Measurements from ENCODE around the gene SEC31A. TPM values are rescaled to one million over a fixed set of nuclear protein-coding genes. Genes with fewer than 3 reads are reported as not detected.

The SEC31A gene, protein sequence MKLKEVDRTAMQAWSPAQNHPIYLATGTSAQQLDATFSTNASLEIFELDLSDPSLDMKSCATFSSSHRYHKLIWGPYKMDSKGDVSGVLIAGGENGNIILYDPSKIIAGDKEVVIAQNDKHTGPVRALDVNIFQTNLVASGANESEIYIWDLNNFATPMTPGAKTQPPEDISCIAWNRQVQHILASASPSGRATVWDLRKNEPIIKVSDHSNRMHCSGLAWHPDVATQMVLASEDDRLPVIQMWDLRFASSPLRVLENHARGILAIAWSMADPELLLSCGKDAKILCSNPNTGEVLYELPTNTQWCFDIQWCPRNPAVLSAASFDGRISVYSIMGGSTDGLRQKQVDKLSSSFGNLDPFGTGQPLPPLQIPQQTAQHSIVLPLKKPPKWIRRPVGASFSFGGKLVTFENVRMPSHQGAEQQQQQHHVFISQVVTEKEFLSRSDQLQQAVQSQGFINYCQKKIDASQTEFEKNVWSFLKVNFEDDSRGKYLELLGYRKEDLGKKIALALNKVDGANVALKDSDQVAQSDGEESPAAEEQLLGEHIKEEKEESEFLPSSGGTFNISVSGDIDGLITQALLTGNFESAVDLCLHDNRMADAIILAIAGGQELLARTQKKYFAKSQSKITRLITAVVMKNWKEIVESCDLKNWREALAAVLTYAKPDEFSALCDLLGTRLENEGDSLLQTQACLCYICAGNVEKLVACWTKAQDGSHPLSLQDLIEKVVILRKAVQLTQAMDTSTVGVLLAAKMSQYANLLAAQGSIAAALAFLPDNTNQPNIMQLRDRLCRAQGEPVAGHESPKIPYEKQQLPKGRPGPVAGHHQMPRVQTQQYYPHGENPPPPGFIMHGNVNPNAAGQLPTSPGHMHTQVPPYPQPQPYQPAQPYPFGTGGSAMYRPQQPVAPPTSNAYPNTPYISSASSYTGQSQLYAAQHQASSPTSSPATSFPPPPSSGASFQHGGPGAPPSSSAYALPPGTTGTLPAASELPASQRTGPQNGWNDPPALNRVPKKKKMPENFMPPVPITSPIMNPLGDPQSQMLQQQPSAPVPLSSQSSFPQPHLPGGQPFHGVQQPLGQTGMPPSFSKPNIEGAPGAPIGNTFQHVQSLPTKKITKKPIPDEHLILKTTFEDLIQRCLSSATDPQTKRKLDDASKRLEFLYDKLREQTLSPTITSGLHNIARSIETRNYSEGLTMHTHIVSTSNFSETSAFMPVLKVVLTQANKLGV
- total RNA-seq (100 to 1,000 TPM; 121 to 197 (median 132) TPM), polyA plus RNA-seq (10 to 100 TPM; 67.9 to 84.8 (median 82.7) TPM)

DNA sequence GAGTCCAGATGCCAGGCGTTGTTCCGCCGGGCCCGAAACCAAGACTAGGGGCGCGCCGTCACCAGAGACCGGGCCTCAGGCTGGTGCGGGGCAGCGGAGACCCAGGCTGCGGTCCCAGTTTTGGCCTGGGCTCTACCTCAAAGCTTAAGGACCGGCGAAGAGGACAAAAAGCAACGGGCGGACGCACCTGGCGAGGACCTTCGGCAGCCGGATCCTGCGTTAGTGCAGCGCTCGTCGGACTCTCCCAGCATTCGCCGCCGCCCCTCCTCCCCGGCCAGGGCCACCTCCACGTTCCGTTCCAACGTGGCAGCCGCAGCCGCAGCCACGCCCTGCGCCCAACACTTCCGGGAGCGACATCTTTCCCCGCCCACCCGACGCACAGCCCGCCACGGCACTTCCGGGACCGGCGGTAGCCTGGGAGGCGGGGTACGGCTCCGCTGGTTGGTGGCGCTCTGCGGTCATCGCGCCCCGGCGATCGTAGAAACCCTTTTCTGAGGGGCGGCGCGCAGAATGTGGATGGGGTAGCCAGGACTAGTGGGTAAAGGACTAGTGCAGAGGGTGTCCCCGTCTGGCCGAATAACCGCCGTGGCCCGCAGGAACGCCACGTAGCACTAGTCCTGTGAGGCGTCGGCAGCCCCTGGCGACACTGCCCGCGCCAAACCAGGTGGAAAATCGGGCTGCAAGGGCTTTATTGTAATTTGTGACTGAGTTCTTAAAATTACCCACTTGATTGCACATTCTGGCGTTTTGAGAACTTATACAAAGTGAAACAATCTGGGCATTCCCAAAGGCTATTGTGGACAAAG is at the start of gene SEC31A:
SEC31A (minus strand) TSS at position 253 of the 806 bp plus-strand sequence. CDS start 9,217 bp downstream, outside the sequence.
- Histone ChIP-seq H3K4me3 (peak within 1 kb of the TSS; percentile 85 to 98 (median 88)), H3K27me3 (no peaks in the 10 kb centered on the region), H3K9me3 (no peaks in the 10 kb centered on the region), H3K27ac (peak within 1 kb of the TSS; percentile 98 to 99 (median 98)), H3K4me1 (peaks cover 0 to 39% (median 30%) of the 10 kb centered on the region in 4 donors), H3K36me3 (peaks cover 0 to 31% (median 6%) of the 10 kb centered on the region in 4 donors)
- DNase-seq = peak; percentile 97
- TF ChIP-seq, protein P1, sequence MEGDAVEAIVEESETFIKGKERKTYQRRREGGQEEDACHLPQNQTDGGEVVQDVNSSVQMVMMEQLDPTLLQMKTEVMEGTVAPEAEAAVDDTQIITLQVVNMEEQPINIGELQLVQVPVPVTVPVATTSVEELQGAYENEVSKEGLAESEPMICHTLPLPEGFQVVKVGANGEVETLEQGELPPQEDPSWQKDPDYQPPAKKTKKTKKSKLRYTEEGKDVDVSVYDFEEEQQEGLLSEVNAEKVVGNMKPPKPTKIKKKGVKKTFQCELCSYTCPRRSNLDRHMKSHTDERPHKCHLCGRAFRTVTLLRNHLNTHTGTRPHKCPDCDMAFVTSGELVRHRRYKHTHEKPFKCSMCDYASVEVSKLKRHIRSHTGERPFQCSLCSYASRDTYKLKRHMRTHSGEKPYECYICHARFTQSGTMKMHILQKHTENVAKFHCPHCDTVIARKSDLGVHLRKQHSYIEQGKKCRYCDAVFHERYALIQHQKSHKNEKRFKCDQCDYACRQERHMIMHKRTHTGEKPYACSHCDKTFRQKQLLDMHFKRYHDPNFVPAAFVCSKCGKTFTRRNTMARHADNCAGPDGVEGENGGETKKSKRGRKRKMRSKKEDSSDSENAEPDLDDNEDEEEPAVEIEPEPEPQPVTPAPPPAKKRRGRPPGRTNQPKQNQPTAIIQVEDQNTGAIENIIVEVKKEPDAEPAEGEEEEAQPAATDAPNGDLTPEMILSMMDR (IDR thresholded peaks at IDR 0.05) = peak in 1 of 4 experiments; percentile 16
- TF ChIP-seq EP300 (IDR thresholded peaks at IDR 0.05) (peak in 2 of 4 donors; percentile 53 to 71), POLR2A (IDR thresholded peaks at IDR 0.05) (peak; percentile 89 to 92), POLR2AphosphoS5 (IDR thresholded peaks at IDR 0.05) (peak; percentile 96 to 99 (median 98))
- intact Hi-C loops (cut with DNase I) = loop anchor here (1.0 to 5.0 kb wide), 2 partner anchors 9 to 519 kb away; partner anchors contain the start of genes HNRNPD and THAP9
- 0% methylated on average over 71 of the region's 71 CpGs for WGBS, 2 donors

DNA sequence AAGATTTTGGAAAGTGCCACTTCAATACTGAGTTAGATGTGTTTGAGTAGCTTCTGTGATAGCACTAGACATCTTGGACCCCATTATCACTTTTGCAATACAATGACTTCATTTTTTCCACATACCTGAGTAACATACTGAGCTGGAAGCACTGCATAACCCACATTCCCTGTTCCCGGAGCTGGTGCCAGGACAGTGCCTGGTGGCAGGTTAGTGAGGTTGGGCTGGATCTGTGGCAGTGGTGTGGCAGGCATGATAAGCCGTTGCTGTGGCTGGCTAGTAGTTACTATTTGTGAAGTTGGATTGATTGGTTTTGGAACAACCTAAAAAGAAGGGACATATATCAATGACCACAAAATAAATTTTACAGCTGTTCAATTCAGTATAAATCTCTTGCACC is 48.5 kb upstream of the SEC31A start:
- WGBS, 2 donors = 91% methylated on average over 2 of the region's 2 CpGs
- Histone ChIP-seq H3K4me3 (no peak overlapping the region), H3K27me3 (no peaks in the 10 kb centered on the region), H3K9me3 (no peaks in the 10 kb centered on the region), H3K4me1 (no peaks in the 10 kb centered on the region), H3K36me3 (peaks cover under 1 to 65% (median 16%) of the 10 kb centered on the region in 4 donors), H3K27ac (no peak overlapping the region)
- intact Hi-C loops (cut with DNase I) = no loop called here
- DNase-seq = no peak
- TF ChIP-seq POLR2AphosphoS5 (IDR thresholded peaks at IDR 0.05) = no peak
- TF ChIP-seq, protein P1 (IDR thresholded peaks at IDR 0.05) = no peak
- no peak for TF ChIP-seq POLR2A (IDR thresholded peaks at IDR 0.05)
- no peak for TF ChIP-seq EP300 (IDR thresholded peaks at IDR 0.05)

DNA sequence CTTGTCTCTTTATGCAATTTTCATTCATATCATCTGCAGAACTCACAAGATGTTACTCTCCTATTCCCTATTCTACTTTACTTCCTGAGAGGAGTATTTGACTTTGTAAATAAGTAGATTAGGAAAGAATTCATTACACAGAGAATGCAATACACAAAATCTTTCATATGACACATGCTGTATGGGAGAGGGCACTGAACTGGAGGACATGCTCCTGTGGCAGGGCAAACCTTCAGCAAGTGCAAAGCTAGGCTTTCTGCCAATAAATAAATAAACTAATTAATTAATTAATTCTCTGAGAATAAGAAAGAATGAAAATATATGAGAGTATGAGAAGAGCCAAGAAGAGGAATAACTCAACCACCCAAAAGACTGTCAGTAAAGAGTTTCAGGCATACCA is 43.5 kb upstream of the SEC31A start:
- intact Hi-C loops (cut with DNase I) = no loop called here
- H3K4me1 ChIP-seq = no peaks in the 10 kb centered on the region
- H3K36me3 ChIP-seq = peaks cover 3 to 64% (median 19%) of the 10 kb centered on the region in 4 donors
- DNase-seq = no peak
- H3K27me3 ChIP-seq = no peaks in the 10 kb centered on the region
- no peak overlapping the region for H3K27ac ChIP-seq
- H3K4me3 ChIP-seq = no peak overlapping the region
- TF ChIP-seq EP300 (IDR thresholded peaks at IDR 0.05) = no peak
- H3K9me3 ChIP-seq = no peaks in the 10 kb centered on the region

DNA sequence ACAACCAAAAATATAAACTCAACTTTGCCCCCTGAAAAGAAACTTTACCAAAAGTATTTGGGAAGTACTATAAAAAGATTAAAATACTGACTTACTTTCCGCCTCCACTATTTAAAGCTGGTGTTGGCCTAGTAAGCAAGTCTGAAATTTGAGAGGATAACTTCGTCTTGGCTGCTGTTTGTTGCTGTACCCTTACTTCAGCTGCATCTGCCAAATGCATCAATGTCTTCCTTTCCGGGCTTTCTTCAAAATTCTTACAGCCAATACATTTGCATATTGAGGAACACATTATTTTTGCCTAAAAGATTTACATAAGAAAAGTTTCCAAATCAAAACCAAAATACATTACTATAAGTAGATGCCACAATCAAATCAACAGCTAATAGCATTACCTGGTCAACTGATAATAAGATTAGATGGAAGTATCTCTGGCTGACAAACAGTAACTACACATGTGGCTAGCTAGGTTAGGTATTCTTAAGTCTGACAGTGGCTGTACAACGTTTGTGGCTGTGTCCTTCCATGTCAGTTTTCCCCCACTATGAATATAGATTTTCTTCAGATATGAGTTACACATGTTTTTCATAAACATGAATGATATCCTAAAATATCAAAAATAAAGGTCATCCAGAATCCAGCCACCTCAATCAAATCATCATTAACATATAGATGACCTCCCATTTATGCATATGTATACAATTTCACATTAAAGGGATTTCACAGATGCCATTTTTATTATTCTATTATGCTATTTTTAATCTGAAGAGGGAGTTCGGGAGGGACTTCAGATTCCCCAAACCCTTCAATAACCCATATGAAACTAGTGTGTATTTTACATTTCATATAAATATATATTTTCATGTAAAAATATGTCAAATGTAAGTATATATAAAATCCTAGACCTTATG is 40.1 kb upstream of the SEC31A start:
- no peak for DNase-seq
- TF ChIP-seq, protein P1 (IDR thresholded peaks at IDR 0.05) = no peak
- no peak for TF ChIP-seq POLR2AphosphoS5 (IDR thresholded peaks at IDR 0.05)
- TF ChIP-seq POLR2A (IDR thresholded peaks at IDR 0.05) = no peak
- TF ChIP-seq EP300 (IDR thresholded peaks at IDR 0.05) = no peak
- H3K27me3 ChIP-seq = no peaks in the 10 kb centered on the region
- peaks cover 0 to 35% (median 6%) of the 10 kb centered on the region in 4 donors for H3K36me3 ChIP-seq
- intact Hi-C loops (cut with DNase I) = no loop called here
- 86 to 88% methylated on average over 5 of the region's 5 CpGs for WGBS, 2 donors
- H3K9me3 ChIP-seq = no peaks in the 10 kb centered on the region
- no peaks in the 10 kb centered on the region for H3K4me1 ChIP-seq
- no peak overlapping the region for H3K27ac ChIP-seq
- H3K4me3 ChIP-seq = no peak overlapping the region

Data from sigmoid colon (tissue), 7 donors.